IPS-20b (cell line): ENCODE data around the gene ELP2.

Source experiments
- H3K27ac ChIP-seq: one replicate; pipeline ENCODE4 v1.5.1; 2013; ENCODE audit warnings: low read length
- H3K27me3 ChIP-seq: 2 replicates; pipeline ENCODE4 v1.6.1; 2013; ENCODE audit warnings: mild to moderate bottlenecking, low read length, inconsistent platforms; ENCODE audit not compliant: insufficient read depth
- H3K36me3 ChIP-seq: 2 replicates; pipeline ENCODE4 v1.6.1; 2013; ENCODE audit warnings: low read depth, mild to moderate bottlenecking, inconsistent platforms, low read length, moderate library complexity; ENCODE audit not compliant: insufficient read depth
- H3K4me1 ChIP-seq: 2 replicates; pipeline ENCODE4 v1.6.1; 2013; ENCODE audit warnings: mild to moderate bottlenecking, control low read depth, inconsistent platforms, low read length, moderate library complexity; ENCODE audit not compliant: insufficient read depth
- H3K4me3 ChIP-seq: 2 replicates; pipeline ENCODE4 v1.5.1; 2013; ENCODE audit warnings: mild to moderate bottlenecking, low read length, inconsistent platforms
- H3K9ac ChIP-seq: 2 replicates; pipeline ENCODE4 v1.6.1; 2013; ENCODE audit warnings: low read depth, mild to moderate bottlenecking, inconsistent platforms, low read length, moderate library complexity
- H3K9me3 ChIP-seq: 2 replicates; pipeline ENCODE4 v1.6.1; 2013; ENCODE audit warnings: mild to moderate bottlenecking, low read depth, low read length, inconsistent platforms; ENCODE audit not compliant: insufficient read depth

The ELP2 gene

GRCh38 chr18:36141576-36141975 is 11.9 kb downstream of the ELP2 start:
- H3K27ac ChIP-seq = no peak overlapping the region
- peaks cover 98% of the 10 kb centered on the region for H3K36me3 ChIP-seq
- H3K9ac ChIP-seq = no peak overlapping the region
- H3K27me3 ChIP-seq = no peaks in the 10 kb centered on the region
- H3K4me1 ChIP-seq = no peaks in the 10 kb centered on the region
- no peak overlapping the region for H3K4me3 ChIP-seq
- H3K9me3 ChIP-seq = no peaks in the 10 kb centered on the region

- H3K9ac ChIP-seq = no peak overlapping the region
- H3K36me3 ChIP-seq = peaks cover 98% of the 10 kb centered on the region
- H3K4me1 ChIP-seq = no peaks in the 10 kb centered on the region
- no peak overlapping the region for H3K27ac ChIP-seq
- H3K4me3 ChIP-seq = no peak overlapping the region
- no peaks in the 10 kb centered on the region for H3K9me3 ChIP-seq
- no peaks in the 10 kb centered on the region for H3K27me3 ChIP-seq
Observed at GRCh38 chr18:36142751-36143150, 13.1 kb downstream of the ELP2 start.

GRCh38 chr18:36143391-36143790 is 13.7 kb downstream of the ELP2 start:
- Histone ChIP-seq H3K4me3 (no peak overlapping the region), H3K9ac (no peak overlapping the region), H3K27me3 (no peaks in the 10 kb centered on the region), H3K27ac (no peak overlapping the region), H3K4me1 (no peaks in the 10 kb centered on the region), H3K36me3 (peaks cover 98% of the 10 kb centered on the region), H3K9me3 (no peaks in the 10 kb centered on the region)

- H3K9ac ChIP-seq = no peak overlapping the region
- peaks cover 100% of the 10 kb centered on the region for H3K36me3 ChIP-seq
- no peak overlapping the region for H3K4me3 ChIP-seq
- no peaks in the 10 kb centered on the region for H3K4me1 ChIP-seq
- H3K9me3 ChIP-seq = no peaks in the 10 kb centered on the region
- H3K27me3 ChIP-seq = no peaks in the 10 kb centered on the region
- no peak overlapping the region for H3K27ac ChIP-seq
Observed at GRCh38 chr18:36149514-36150289, 20.0 kb downstream of the ELP2 start.

- Histone ChIP-seq H3K36me3 (peaks cover 100% of the 10 kb centered on the region), H3K9ac (no peak overlapping the region), H3K27ac (no peak overlapping the region)
Observed at GRCh38 chr18:36152781-36153180, 23.1 kb downstream of the ELP2 start.

GRCh38 chr18:36153203-36153602 is 23.5 kb downstream of the ELP2 start:
- H3K4me1 ChIP-seq = no peaks in the 10 kb centered on the region
- peaks cover 100% of the 10 kb centered on the region for H3K36me3 ChIP-seq
- H3K4me3 ChIP-seq = no peak overlapping the region
- H3K9me3 ChIP-seq = no peaks in the 10 kb centered on the region
- H3K9ac ChIP-seq = no peak overlapping the region
- no peaks in the 10 kb centered on the region for H3K27me3 ChIP-seq
- no peak overlapping the region for H3K27ac ChIP-seq

More at GRCh38 chr18:36152781-36153180, 23.1 kb downstream of the ELP2 start:
- Histone ChIP-seq H3K4me3 (no peak overlapping the region), H3K9me3 (no peaks in the 10 kb centered on the region), H3K27me3 (no peaks in the 10 kb centered on the region), H3K4me1 (no peaks in the 10 kb centered on the region)

- H3K9ac ChIP-seq = no peak overlapping the region
- H3K27me3 ChIP-seq = no peaks in the 10 kb centered on the region
- H3K36me3 ChIP-seq = peaks cover 100% of the 10 kb centered on the region
- H3K4me1 ChIP-seq = no peaks in the 10 kb centered on the region
- no peaks in the 10 kb centered on the region for H3K9me3 ChIP-seq
- H3K4me3 ChIP-seq = no peak overlapping the region
- H3K27ac ChIP-seq = no peak overlapping the region
Observed at GRCh38 chr18:36153771-36154170, 24.1 kb downstream of the ELP2 start.

- Histone ChIP-seq H3K27me3 (no peaks in the 10 kb centered on the region), H3K9ac (no peak overlapping the region), H3K4me1 (no peaks in the 10 kb centered on the region), H3K4me3 (no peak overlapping the region), H3K36me3 (peaks cover 100% of the 10 kb centered on the region), H3K27ac (no peak overlapping the region), H3K9me3 (no peaks in the 10 kb centered on the region)
Observed at GRCh38 chr18:36155851-36156757, 26.4 kb downstream of the ELP2 start.

GRCh38 chr18:36157441-36157840 is 27.7 kb downstream of the ELP2 start:
- no peaks in the 10 kb centered on the region for H3K4me1 ChIP-seq
- no peak overlapping the region for H3K4me3 ChIP-seq
- no peaks in the 10 kb centered on the region for H3K27me3 ChIP-seq
- peaks cover 100% of the 10 kb centered on the region for H3K36me3 ChIP-seq
- H3K27ac ChIP-seq = no peak overlapping the region
- H3K9me3 ChIP-seq = no peaks in the 10 kb centered on the region
- H3K9ac ChIP-seq = no peak overlapping the region

- Histone ChIP-seq H3K4me1 (no peaks in the 10 kb centered on the region), H3K9me3 (no peaks in the 10 kb centered on the region), H3K36me3 (peaks cover 100% of the 10 kb centered on the region), H3K27ac (no peak overlapping the region), H3K9ac (no peak overlapping the region), H3K4me3 (no peak overlapping the region), H3K27me3 (no peaks in the 10 kb centered on the region)
Observed at GRCh38 chr18:36158266-36158867, 28.7 kb downstream of the ELP2 start.

- H3K9me3 ChIP-seq = no peaks in the 10 kb centered on the region
- H3K27me3 ChIP-seq = no peaks in the 10 kb centered on the region
- no peak overlapping the region for H3K9ac ChIP-seq
- no peak overlapping the region for H3K27ac ChIP-seq
- no peak overlapping the region for H3K4me3 ChIP-seq
- H3K4me1 ChIP-seq = no peaks in the 10 kb centered on the region
- peaks cover 100% of the 10 kb centered on the region for H3K36me3 ChIP-seq
Observed at GRCh38 chr18:36160959-36161371, 31.3 kb downstream of the ELP2 start.
